Immature natural killer cell (primary cell): ENCODE results near the gene OVCH1. TPM values are rescaled to one million over a fixed set of nuclear protein-coding genes. Genes with fewer than 3 reads are reported as not detected.
"Not testable (repeated sequence)": the region's sequence is repeated elsewhere in the genome, so short reads cannot be mapped to it uniquely, and the experiment has no call there.

Experiments
- DNase-seq, 3 donors: peaks; one replicate each; pipeline ENCODE4 v3.0.0; 2022; ENCODE audit warnings: mixed read lengths in 1 of 3
- H3K27ac Mint-ChIP-seq, 6 donors: one replicate each; pipeline ENCODE4 v1.8.0; 2020; ENCODE audit warnings: mixed read lengths in 6 of 6, mild to moderate bottlenecking in 5 of 6, inconsistent platforms in 4 of 6, moderate library complexity in 3 of 6
- H3K27me3 Mint-ChIP-seq, 3 donors: one replicate each; pipeline ENCODE4 v1.8.0; 2020 to 2021; ENCODE audit warnings: low read depth in 3 of 3, mild to moderate bottlenecking in 3 of 3, mixed read lengths in 3 of 3, moderate library complexity in 3 of 3, inconsistent platforms in 1 of 3
- H3K36me3 Mint-ChIP-seq, 3 donors: one replicate each; pipeline ENCODE4 v1.8.0; 2020; ENCODE audit warnings: mixed read lengths in 3 of 3, inconsistent platforms in 2 of 3, mild to moderate bottlenecking in 2 of 3
- H3K4me1 Mint-ChIP-seq, 2 donors: one replicate each; pipeline ENCODE4 v1.8.0; 2020; ENCODE audit warnings: inconsistent platforms in 2 of 2, mild to moderate bottlenecking in 2 of 2, mixed read lengths in 2 of 2, moderate library complexity in 1 of 2
- H3K4me3 Mint-ChIP-seq, 5 donors: one replicate each; pipeline ENCODE4 v1.8.0; 2020; ENCODE audit warnings: mild to moderate bottlenecking in 5 of 5, mixed read lengths in 5 of 5, inconsistent platforms in 3 of 5, moderate library complexity in 3 of 5
- H3K9me3 Mint-ChIP-seq, 6 donors: one replicate each; pipeline ENCODE4 v1.8.0; 2020; ENCODE audit warnings: mild to moderate bottlenecking in 6 of 6, mixed read lengths in 6 of 6, inconsistent platforms in 4 of 6, moderate library complexity in 3 of 6
- polyA plus RNA-seq, 3 donors: library from polyadenylated mRNA; unstranded; fragments of 300-500 nt; fragmentation: Illumina TruSeq; gene quantifications; one replicate each; pipeline ENCODE4 v1.2.3, GENCODE V29; 2021

The OVCH1 gene
- polyA plus RNA-seq, 3 donors from 2014 or later, result not detected

DNA sequence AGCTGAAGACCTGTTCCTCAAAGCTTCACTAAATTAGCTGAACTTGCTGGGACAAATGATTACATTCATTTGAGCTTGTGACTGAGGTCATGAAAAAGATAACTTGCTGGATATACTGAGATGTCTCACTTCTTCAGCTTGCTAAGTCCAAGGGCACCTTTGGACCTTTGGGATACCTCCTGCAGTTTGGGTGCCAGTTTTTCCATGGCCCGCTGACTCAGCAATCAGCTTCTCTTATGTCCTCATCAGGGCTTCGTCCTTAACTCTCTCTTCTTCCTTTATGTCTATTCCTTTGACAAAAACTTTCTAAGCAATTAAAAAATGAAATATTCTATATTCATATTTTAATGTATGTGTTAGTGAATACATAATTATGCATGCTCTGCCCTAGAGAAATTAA lies 45.6 kb downstream of the OVCH1 start:
- peaks cover 0 to 3% (median 0%) of the 10 kb centered on the region in 3 donors for H3K27me3 Mint-ChIP-seq
- H3K4me1 Mint-ChIP-seq, result no peaks in the 10 kb centered on the region
- H3K9me3 Mint-ChIP-seq, result peaks cover 0 to 2% (median 0%) of the 10 kb centered on the region in 6 donors
- no peak overlapping the region for H3K27ac Mint-ChIP-seq
- H3K36me3 Mint-ChIP-seq, result no peaks in the 10 kb centered on the region
- H3K4me3 Mint-ChIP-seq, result no peak overlapping the region
- no peak for DNase-seq

- no peak for DNase-seq
- H3K27ac Mint-ChIP-seq, result no peak overlapping the region
- H3K9me3 Mint-ChIP-seq, result no peaks in the 10 kb centered on the region
- H3K36me3 Mint-ChIP-seq, result no peaks in the 10 kb centered on the region
- peaks cover 0 to 2% (median under 1%) of the 10 kb centered on the region in 3 donors for H3K27me3 Mint-ChIP-seq
- no peaks in the 10 kb centered on the region for H3K4me1 Mint-ChIP-seq
- no peak overlapping the region for H3K4me3 Mint-ChIP-seq
These were observed 49.3 kb downstream of the OVCH1 start for GRCh38 chr12:29448157-29448556.

DNA sequence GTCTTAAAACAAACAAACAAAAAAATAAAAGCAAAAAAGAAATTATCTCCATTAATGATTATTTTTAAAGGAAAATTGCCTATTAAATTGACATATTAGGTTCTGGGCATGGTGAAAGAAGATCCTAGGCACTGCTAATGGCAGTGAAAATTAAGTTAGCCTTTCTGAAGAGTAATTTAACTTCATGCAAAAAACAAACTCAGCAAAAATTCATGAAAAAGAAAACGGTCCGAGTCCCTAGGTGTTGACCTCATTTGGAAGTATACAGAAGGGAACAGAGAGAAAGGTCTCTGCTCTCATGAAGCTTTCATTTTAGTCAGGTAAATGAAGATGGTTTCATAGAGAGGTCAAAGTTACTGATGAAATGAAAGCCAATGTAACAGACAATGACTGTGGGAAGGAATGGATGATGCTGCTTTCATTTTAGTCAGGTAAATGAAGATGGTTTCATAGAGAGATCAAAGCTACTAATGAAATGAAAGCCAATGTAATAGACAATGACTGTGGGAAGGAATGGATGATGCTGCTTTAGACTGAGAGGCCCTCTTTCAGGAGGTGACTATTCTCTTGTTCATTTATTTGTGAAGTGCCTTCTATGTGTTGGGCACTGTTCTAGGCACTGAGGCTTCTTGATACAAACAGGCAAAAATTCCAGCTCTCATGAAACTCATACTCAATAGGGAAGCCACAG lies 50.1 kb downstream of the OVCH1 start:
- Mint-ChIP-seq H3K4me3 (no peak overlapping the region), H3K36me3 (no peaks in the 10 kb centered on the region), H3K4me1 (no peaks in the 10 kb centered on the region), H3K27ac (no peak overlapping the region), H3K9me3 (no peaks in the 10 kb centered on the region), H3K27me3 (peaks cover 0 to 2% (median 0%) of the 10 kb centered on the region in 3 donors)
- DNase-seq, result no peak

GRCh38 chr12:29439506-29439905 lies 58.0 kb downstream of the OVCH1 start:
- Mint-ChIP-seq H3K27me3 (peaks cover 0 to 5% (median 0%) of the 10 kb centered on the region in 3 donors), H3K36me3 (no peaks in the 10 kb centered on the region), H3K27ac (no peak overlapping the region), H3K4me1 (no peaks in the 10 kb centered on the region), H3K9me3 (peaks cover 0 to 3% (median 0%) of the 10 kb centered on the region in 6 donors), H3K4me3 (no peak overlapping the region)
- DNase-seq, result no peak

DNA sequence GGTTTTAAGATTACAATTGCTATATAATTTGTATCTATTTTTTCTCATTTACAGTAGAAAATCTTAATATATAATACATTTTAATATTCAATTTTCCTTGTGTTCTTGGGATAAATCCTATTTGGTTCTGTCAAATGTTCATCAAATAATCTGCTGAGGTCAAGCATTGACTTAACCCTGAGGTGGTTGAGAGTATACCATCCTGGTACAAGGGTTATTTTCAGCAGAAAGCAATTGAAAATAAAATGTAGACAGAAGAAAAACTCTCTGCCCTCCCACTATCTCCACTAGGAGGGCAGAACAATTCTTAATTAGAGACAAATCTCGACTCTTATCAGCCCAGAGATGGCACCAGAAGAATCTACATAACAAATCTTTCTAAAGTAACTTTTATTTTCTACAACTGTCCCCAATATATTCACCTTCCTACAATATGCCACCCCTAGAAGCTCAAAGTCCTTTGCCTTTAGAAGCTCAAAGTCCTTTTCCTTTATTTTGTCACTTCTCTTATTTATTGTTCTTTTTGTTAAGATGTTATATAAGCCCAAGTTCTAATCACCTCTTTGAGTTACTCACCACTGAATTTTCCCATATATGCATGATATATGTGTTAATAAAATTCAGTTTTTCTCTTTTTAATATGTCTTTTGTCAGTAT lies 58.6 kb downstream of the OVCH1 start:
- Mint-ChIP-seq H3K27me3 (peaks cover 0 to 5% (median 0%) of the 10 kb centered on the region in 3 donors), H3K36me3 (no peaks in the 10 kb centered on the region), H3K27ac (no peak overlapping the region), H3K9me3 (peaks cover 0 to 3% (median 0%) of the 10 kb centered on the region in 6 donors), H3K4me1 (no peaks in the 10 kb centered on the region), H3K4me3 (no peak overlapping the region)
- no peak for DNase-seq

GRCh38 chr12:29437575-29437974 lies 59.9 kb downstream of the OVCH1 start:
- Mint-ChIP-seq H3K4me1 (no peaks in the 10 kb centered on the region), H3K27ac (no peak overlapping the region), H3K4me3 (no peak overlapping the region), H3K27me3 (peaks cover 0 to 5% (median 0%) of the 10 kb centered on the region in 3 donors), H3K36me3 (no peaks in the 10 kb centered on the region), H3K9me3 (peaks cover 0 to 3% (median 0%) of the 10 kb centered on the region in 6 donors)
- no peak for DNase-seq

DNA sequence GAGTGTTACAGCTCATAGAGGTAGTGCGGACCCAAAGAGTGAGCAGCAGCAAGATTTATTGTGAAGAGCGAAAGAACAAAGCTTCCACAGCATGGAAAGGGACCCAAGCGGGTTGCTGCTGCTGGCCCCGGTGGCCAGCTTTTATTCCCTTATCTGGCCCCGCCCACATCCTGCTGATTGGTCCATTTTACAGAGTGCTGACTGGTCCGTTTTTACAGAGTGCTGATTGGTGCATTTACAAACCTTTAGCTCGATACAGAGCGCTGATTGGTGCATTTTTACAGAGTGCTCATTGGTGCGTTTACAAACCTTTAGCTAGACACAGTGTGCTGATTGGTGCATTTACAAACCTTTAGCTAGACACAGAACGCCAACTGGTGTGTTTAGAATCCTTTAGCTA lies 60.7 kb downstream of the OVCH1 start:
- DNase-seq, H3K27ac Mint-ChIP-seq, H3K9me3 Mint-ChIP-seq, H3K36me3 Mint-ChIP-seq, H3K4me1 Mint-ChIP-seq, H3K4me3 Mint-ChIP-seq, H3K27me3 Mint-ChIP-seq: not testable (repeated sequence)

- DNase-seq, result no peak
- no peak overlapping the region for H3K4me3 Mint-ChIP-seq
- no peaks in the 10 kb centered on the region for H3K4me1 Mint-ChIP-seq
- H3K9me3 Mint-ChIP-seq, result no peaks in the 10 kb centered on the region
- no peak overlapping the region for H3K27ac Mint-ChIP-seq
- peaks cover 0 to 5% (median 0%) of the 10 kb centered on the region in 3 donors for H3K27me3 Mint-ChIP-seq
- H3K36me3 Mint-ChIP-seq, result no peaks in the 10 kb centered on the region
These were observed 66.0 kb downstream of the OVCH1 start for GRCh38 chr12:29431513-29431912.

DNA sequence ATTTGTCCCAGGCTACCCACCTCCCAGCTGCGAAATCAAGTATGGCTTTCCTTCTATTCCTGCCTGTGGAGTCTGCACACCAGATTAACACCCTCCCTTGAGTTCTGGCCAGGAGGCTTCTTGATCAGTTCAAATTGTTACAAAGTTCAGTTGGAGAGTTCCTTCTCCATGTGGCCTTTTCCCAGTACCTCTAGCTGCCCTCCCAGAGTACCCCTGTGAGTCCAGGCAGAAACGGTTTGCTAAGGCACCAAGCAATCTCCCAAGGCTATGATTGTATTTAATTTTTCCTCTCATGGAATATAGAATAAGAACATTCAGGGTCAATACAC lies 66.8 kb downstream of the OVCH1 start:
- Mint-ChIP-seq H3K27ac (no peak overlapping the region), H3K9me3 (no peaks in the 10 kb centered on the region), H3K4me1 (no peaks in the 10 kb centered on the region), H3K27me3 (peaks cover 0 to 5% (median 0%) of the 10 kb centered on the region in 3 donors), H3K4me3 (no peak overlapping the region), H3K36me3 (no peaks in the 10 kb centered on the region)
- DNase-seq, result no peak

DNA sequence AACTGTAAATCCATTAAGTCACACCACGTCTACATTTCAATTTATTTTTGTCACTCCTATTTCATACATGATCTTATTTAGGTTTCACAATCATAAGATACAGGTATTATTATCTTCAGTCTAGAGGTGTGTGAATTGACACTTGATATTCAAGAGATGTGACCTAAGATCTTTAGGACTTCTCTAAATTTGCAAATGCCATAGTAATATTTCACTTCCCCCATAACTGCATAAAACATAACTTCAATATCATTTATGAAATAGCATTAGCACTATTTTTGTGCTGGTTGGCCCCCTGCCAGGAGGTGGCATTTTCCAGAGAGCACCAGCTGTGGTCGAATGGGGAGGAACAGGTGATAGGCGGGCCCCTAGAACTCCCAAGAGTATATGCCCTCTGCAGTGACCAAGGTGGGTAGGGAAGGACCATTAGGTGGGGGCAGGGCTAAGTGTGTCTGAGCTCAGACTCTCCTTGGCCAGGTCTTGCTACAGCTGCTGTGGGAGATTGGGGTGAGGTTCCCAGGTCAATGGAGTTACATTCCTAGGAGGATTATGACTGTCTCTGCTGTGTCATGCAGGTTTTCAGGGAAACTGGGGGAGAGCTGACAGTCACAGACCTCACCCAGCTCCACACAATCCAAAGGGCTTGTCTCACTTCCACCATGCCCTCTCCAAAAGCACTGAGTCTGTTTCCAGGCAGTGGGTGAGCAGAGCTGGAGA lies 67.3 kb downstream of the OVCH1 start:
- Mint-ChIP-seq H3K9me3 (no peaks in the 10 kb centered on the region), H3K27me3 (peaks cover 0 to 5% (median 0%) of the 10 kb centered on the region in 3 donors), H3K4me1 (no peaks in the 10 kb centered on the region), H3K4me3 (no peak overlapping the region), H3K27ac (no peak overlapping the region), H3K36me3 (no peaks in the 10 kb centered on the region)
- DNase-seq, result no peak

- no peaks in the 10 kb centered on the region for H3K4me1 Mint-ChIP-seq
- H3K9me3 Mint-ChIP-seq, result peaks cover 0 to 5% (median 0%) of the 10 kb centered on the region in 6 donors
- peaks cover 0 to 8% (median 0%) of the 10 kb centered on the region in 3 donors for H3K27me3 Mint-ChIP-seq
- DNase-seq, result no peak
- H3K36me3 Mint-ChIP-seq, result no peaks in the 10 kb centered on the region
- H3K4me3 Mint-ChIP-seq, result no peak overlapping the region
- no peak overlapping the region for H3K27ac Mint-ChIP-seq
These were observed 68.9 kb downstream of the OVCH1 start for GRCh38 chr12:29428633-29429032.

DNA sequence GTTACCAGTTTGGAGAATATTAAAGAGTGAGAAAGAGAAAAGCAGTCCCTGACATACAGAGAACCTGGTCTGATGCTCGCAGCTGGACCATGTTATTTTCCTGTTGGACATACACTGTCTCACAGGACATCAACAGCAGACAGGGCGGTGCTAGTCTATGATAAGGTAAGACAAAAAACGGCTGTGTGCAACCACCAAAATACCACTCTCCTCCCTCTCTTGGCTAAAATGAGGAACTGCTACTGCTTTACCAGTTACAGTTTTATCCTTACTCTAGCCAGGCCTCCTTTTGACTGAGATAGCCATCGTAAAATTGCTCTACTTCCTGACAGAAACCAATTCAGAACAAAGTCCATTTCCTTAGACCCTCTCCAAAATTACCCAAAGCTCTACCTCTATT lies 69.5 kb downstream of the OVCH1 start:
- Mint-ChIP-seq H3K27me3 (peaks cover 0 to 9% (median 4%) of the 10 kb centered on the region in 3 donors), H3K9me3 (peaks cover 0 to 9% (median 0%) of the 10 kb centered on the region in 6 donors), H3K4me1 (no peaks in the 10 kb centered on the region), H3K4me3 (no peak overlapping the region), H3K36me3 (no peaks in the 10 kb centered on the region), H3K27ac (no peak overlapping the region)
- no peak for DNase-seq

- Mint-ChIP-seq H3K9me3 (peaks cover 0 to 9% (median 0%) of the 10 kb centered on the region in 6 donors), H3K27ac (no peak overlapping the region)
- no peak for DNase-seq
These were observed 71.0 kb downstream of the OVCH1 start for GRCh38 chr12:29426498-29426897.

DNA sequence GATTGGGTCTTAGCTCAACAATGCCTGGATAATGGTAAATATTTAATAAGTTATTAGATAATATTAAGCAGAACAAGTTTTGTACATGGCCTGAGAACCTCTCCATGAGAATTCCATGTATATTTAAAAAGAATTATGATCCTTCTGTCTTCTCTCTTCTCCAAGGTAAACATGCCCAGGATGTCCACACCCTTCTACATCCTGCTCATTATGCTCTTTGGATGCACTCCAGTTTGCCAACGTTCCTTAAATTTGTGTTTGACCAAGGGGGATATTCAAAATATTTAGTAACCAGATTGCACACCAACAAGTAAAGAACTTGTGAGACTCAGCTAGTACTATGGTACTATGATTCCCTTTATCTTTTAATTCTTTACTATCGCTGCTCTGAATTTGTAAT lies 71.8 kb downstream of the OVCH1 start:
- H3K27ac Mint-ChIP-seq, result no peak overlapping the region
- no peak for DNase-seq

More at GRCh38 chr12:29426498-29426897, 71.0 kb downstream of the OVCH1 start:
- H3K27me3 Mint-ChIP-seq, result peaks cover 0 to 8% (median 6%) of the 10 kb centered on the region in 3 donors
- no peaks in the 10 kb centered on the region for H3K36me3 Mint-ChIP-seq
- H3K4me1 Mint-ChIP-seq, result no peaks in the 10 kb centered on the region
- no peak overlapping the region for H3K4me3 Mint-ChIP-seq

More for the DNA sequence above, 71.8 kb downstream of the OVCH1 start:
- peaks cover 0 to 8% (median 8%) of the 10 kb centered on the region in 3 donors for H3K27me3 Mint-ChIP-seq
- H3K36me3 Mint-ChIP-seq, result no peaks in the 10 kb centered on the region
- H3K9me3 Mint-ChIP-seq, result peaks cover 0 to 9% (median 0%) of the 10 kb centered on the region in 6 donors
- H3K4me3 Mint-ChIP-seq, result no peak overlapping the region
- no peaks in the 10 kb centered on the region for H3K4me1 Mint-ChIP-seq
